Endothelial cell (in vitro differentiated cells): Measurements from ENCODE around the gene OMA1. TPM values are rescaled to one million over a fixed set of nuclear protein-coding genes. Genes with fewer than 3 reads are reported as not detected.
A peak's percentile ranks its signal among the peaks of the same experiment; 100 is the strongest.

Source experiments
- DNase-seq: peaks from one replicate; pipeline ENCODE4 v3.0.0; 2021; ENCODE audit warnings: low spot score
- H3K27ac Mint-ChIP-seq: one replicate; pipeline ENCODE4 v1.8.0; 2021; ENCODE audit warnings: mixed read lengths, inconsistent platforms; ENCODE audit not compliant: unreplicated experiment
- H3K27me3 Mint-ChIP-seq: one replicate; pipeline ENCODE4 v1.8.0; 2021; ENCODE audit warnings: mild to moderate bottlenecking, moderate library complexity, mixed read lengths, inconsistent platforms; ENCODE audit not compliant: unreplicated experiment
- H3K36me3 Mint-ChIP-seq: one replicate; pipeline ENCODE4 v1.8.0; 2021; ENCODE audit warnings: mild to moderate bottlenecking, low read depth, mixed read lengths, inconsistent platforms; ENCODE audit not compliant: unreplicated experiment
- H3K4me1 Mint-ChIP-seq: one replicate; pipeline ENCODE4 v1.8.0; 2021; ENCODE audit warnings: mild to moderate bottlenecking, mixed read lengths, inconsistent platforms; ENCODE audit not compliant: unreplicated experiment
- H3K4me3 Mint-ChIP-seq: one replicate; pipeline ENCODE4 v1.8.0; 2021; ENCODE audit warnings: mild to moderate bottlenecking, mixed read lengths, inconsistent platforms; ENCODE audit not compliant: unreplicated experiment
- H3K9me3 Mint-ChIP-seq: one replicate; pipeline ENCODE4 v1.8.0; 2021; ENCODE audit warnings: mixed read lengths, inconsistent platforms; ENCODE audit not compliant: unreplicated experiment
- CTCF ChIP-seq: fragments of 200-600 bp; sonication (generic); IDR thresholded peaks from one replicate; pipeline ENCODE4 v1.5.0; 2021; ENCODE audit warnings: antibody characterized with exemption; ENCODE audit not compliant: unreplicated experiment
- total RNA-seq: library from RNA; stranded (reverse); fragmentation: NEBNext Ultra II Directional; extraction: Animal tissue kit (Norgen Biotek cat#: 25700); gene quantifications from one replicate; pipeline ENCODE4 v1.2.1, GENCODE V29; 2021; ENCODE audit not compliant: unreplicated experiment

Gene OMA1
- total RNA-seq, 1 donor from 2014 or later = 7.6 TPM

GRCh38 chr1:58529284-58529683 lies 17.2 kb downstream of the OMA1 start:
- DNase-seq = no peak
- no peaks in the 10 kb centered on the region for H3K36me3 Mint-ChIP-seq
- no peaks in the 10 kb centered on the region for H3K9me3 Mint-ChIP-seq
- no peak overlapping the region for H3K4me3 Mint-ChIP-seq
- H3K4me1 Mint-ChIP-seq = no peaks in the 10 kb centered on the region
- TF ChIP-seq CTCF = no peak
- H3K27me3 Mint-ChIP-seq = no peaks in the 10 kb centered on the region
- no peak overlapping the region for H3K27ac Mint-ChIP-seq

- H3K27ac Mint-ChIP-seq = no peak overlapping the region
- no peaks in the 10 kb centered on the region for H3K27me3 Mint-ChIP-seq
- H3K9me3 Mint-ChIP-seq = no peaks in the 10 kb centered on the region
- TF ChIP-seq CTCF = no peak
- no peaks in the 10 kb centered on the region for H3K36me3 Mint-ChIP-seq
- H3K4me3 Mint-ChIP-seq = no peak overlapping the region
- no peak for DNase-seq
- no peaks in the 10 kb centered on the region for H3K4me1 Mint-ChIP-seq
Measured at GRCh38 chr1:58528518-58528917, 18.0 kb downstream of the OMA1 start.

- TF ChIP-seq CTCF = no peak
Measured at GRCh38 chr1:58524353-58524945, 22.1 kb downstream of the OMA1 start.

GRCh38 chr1:58515794-58516401 lies 30.6 kb downstream of the OMA1 start:
- Mint-ChIP-seq H3K27ac (no peak overlapping the region), H3K4me1 (no peaks in the 10 kb centered on the region), H3K4me3 (no peak overlapping the region), H3K27me3 (no peaks in the 10 kb centered on the region), H3K36me3 (peaks cover 2% of the 10 kb centered on the region), H3K9me3 (no peaks in the 10 kb centered on the region)
- DNase-seq = peak; percentile 22
- TF ChIP-seq CTCF = peak; percentile 84

More at GRCh38 chr1:58524353-58524945, 22.1 kb downstream of the OMA1 start:
- Mint-ChIP-seq H3K9me3 (no peaks in the 10 kb centered on the region), H3K4me1 (no peaks in the 10 kb centered on the region), H3K27me3 (no peaks in the 10 kb centered on the region), H3K36me3 (no peaks in the 10 kb centered on the region), H3K27ac (no peak overlapping the region), H3K4me3 (no peak overlapping the region)
- no peak for DNase-seq

GRCh38 chr1:58513956-58514355 lies 32.6 kb downstream of the OMA1 start:
- Mint-ChIP-seq H3K36me3 (peaks cover 3% of the 10 kb centered on the region), H3K27ac (no peak overlapping the region), H3K9me3 (no peaks in the 10 kb centered on the region), H3K4me1 (no peaks in the 10 kb centered on the region), H3K27me3 (no peaks in the 10 kb centered on the region), H3K4me3 (no peak overlapping the region)
- no peak for TF ChIP-seq CTCF
- DNase-seq = no peak
